ENCODE measurements around the gene HOXC9. TPM values are rescaled to one million over a fixed set of nuclear protein-coding genes. Genes with fewer than 3 reads are reported as not detected.
A peak's percentile ranks its signal among the peaks of the same experiment; 100 is the strongest.

HOXC9 gene
- total and polyA plus RNA-seq, 2 of the 8 experiments (the other 6 are each of a cell fraction or from before 2014, with no cell fraction given), result not detected

- Histone ChIP-seq H3K23me2 (ENCODE audit: low read depth, low read length) (peaks cover 3% of the 10 kb centered on the region), H4K91ac (replicated peaks; ENCODE audit: insufficient read length, low read length) (no peak overlapping the region), H3K56ac (replicated peaks; ENCODE audit: insufficient read length, low read depth, low read length) (no peak overlapping the region), H3K4me3 (ENCODE audit: extremely low read depth in 1 of 4, insufficient read depth in 2 of 4, low read depth in 3 of 4, low read length in 4 of 4) (no peak overlapping the region), H3K9ac (replicated peaks in 1 of 4; ENCODE audit: extremely low read depth in 1 of 4, low read depth in 3 of 4, low read length in 3 of 4) (no peak overlapping the region), H2BK20ac (ENCODE audit: low read length) (no peak overlapping the region), H3K23ac (ENCODE audit: insufficient read length) (no peak overlapping the region), H4K5ac (ENCODE audit: insufficient read length, low read depth, low read length) (no peak overlapping the region), H3K18ac (ENCODE audit: extremely low read depth, low read length) (no peak overlapping the region), H3K79me2 (ENCODE audit: control insufficient read depth in 1 of 2, insufficient read depth in 2 of 2, low read length in 2 of 2) (no peaks in the 10 kb centered on the region), H3K27ac (ENCODE audit: low read depth, low read length) (no peak overlapping the region), H2BK12ac (ENCODE audit: low read depth, low read length) (0 out of 2 replicates have a peak overlapping the region, but pooled peaks have one; percentile 7), H2AFZ (ENCODE audit: low read length) (no peak overlapping the region), H2BK15ac (ENCODE audit: low read length) (no peak overlapping the region), H3K4ac (replicated peaks; ENCODE audit: insufficient read length, low read depth, low read length) (no peak overlapping the region), H3K14ac (ENCODE audit: insufficient read length) (no peak overlapping the region), H3K79me1 (ENCODE audit: low read depth, low read length) (no peaks in the 10 kb centered on the region), H2BK5ac (ENCODE audit: low read depth, low read length) (no peak overlapping the region), H4K8ac (ENCODE audit: extremely low read depth, insufficient read depth, low read length) (no peak overlapping the region), H3K4me1 (replicated peaks in 1 of 4; ENCODE audit: control insufficient read depth in 3 of 4, insufficient read depth in 4 of 4, low read length in 3 of 4) (peaks cover 3 to 18% (median 4%) of the 10 kb centered on the region in 4 experiments), H2AK5ac (ENCODE audit: low read depth, low read length) (no peak overlapping the region), H3K4me2 (ENCODE audit: insufficient read depth in 1 of 2, low read depth in 2 of 2, low read length in 2 of 2) (peak overlapping the region in 1 of 2 experiments; percentile 50; a peak in 1 of 4 replicates), H3K27me3 (replicated peaks in 1 of 4; ENCODE audit: control insufficient read depth in 3 of 4, extremely low read depth in 1 of 4, insufficient read depth in 3 of 4, low read length in 3 of 4) (peaks cover 96 to 100% (median 99%) of the 10 kb centered on the region in 4 experiments), H2BK120ac (replicated peaks; ENCODE audit: low read depth, low read length) (no peak overlapping the region), H3K36me3 (ENCODE audit: control insufficient read depth in 2 of 4, insufficient read depth in 4 of 4, low read length in 3 of 4) (peaks cover 0 to 5% (median 0%) of the 10 kb centered on the region in 4 experiments; a peak in 1 of 8 replicates), H4K20me1 (replicated peaks in 1 of 2; ENCODE audit: control insufficient read depth in 1 of 2, insufficient read depth in 2 of 2, low read length in 2 of 2) (peaks cover 16 to 20% of the 10 kb centered on the region in 2 experiments), H3K9me3 (ENCODE audit: insufficient read depth in 2 of 2, low read depth in 1 of 2, low read length in 1 of 2) (no peaks in the 10 kb centered on the region)
- POLR2A ChIA-PET (ENCODE audit: partially characterized antibody), result interaction anchor here (0.9 to 1.2 kb wide), 3 partner anchors 17 to 29 kb away, joined by 3 read pairs; no protein-coding TSS in a partner anchor
- 11% methylated on average over 24 of the region's 24 CpGs; no CpG with 5 or more reads in 1 of the 2 experiments for WGBS, 2 experiments (ENCODE audit: extremely low coverage in 1 of 2, insufficient coverage in 1 of 2, insufficient read length in 1 of 2, insufficient replicate concordance in 2 of 2, low coverage in 1 of 2, low lambda C conversion rate in 2 of 2, missing lambda C conversion rate in 1 of 2)
- CTCF ChIA-PET (ENCODE audit: partially characterized antibody), result interaction anchor here (0.7 to 4.9 kb wide), 16 partner anchors 14 to 321 kb away, joined by 3 to 34 read pairs (median 5); partner anchors contain the start of gene HOXC5
- TF ChIP-seq EZH2 (IDR thresholded peaks at IDR 0.05; ENCODE audit: low read depth, low read length, severe bottlenecking) (peak; percentile 82), RFX5 (IDR thresholded peaks at IDR 0.05; ENCODE audit: borderline replicate concordance, low read depth, low read length) (no peak), CBX8 (IDR thresholded peaks at IDR 0.05; ENCODE audit: borderline replicate concordance, low read depth, low read length) (peak; percentile 88; the same call in 1 of the 2 replicates), SUZ12 (IDR thresholded peaks at IDR 0.05; ENCODE audit: low read length) (peak; percentile 81), RNF2 (IDR thresholded peaks at IDR 0.05; ENCODE audit: borderline replicate concordance, low read depth, low read length, missing control alignments, poor library complexity, severe bottlenecking) (peak; percentile 46), CTBP2 (IDR thresholded peaks at IDR 0.05; ENCODE audit: borderline replicate concordance, insufficient read depth, insufficient read length, low read length) (no peak)
- DNase-seq (ENCODE audit: low read depth in 1 of 2, low spot score in 2 of 2) (no peak), FAIRE-seq (no peak)
Observed at GRCh38 chr12:54051874-54052437, 52.0 kb downstream of the HOXC9 start.
